SK-N-MC (cell line): ENCODE results near the gene PPP4R3B.

Experiments used
- DNase-seq: peaks from one replicate; pipeline ENCODE4 v3.0.0-alpha.2; 2011; ENCODE audit warnings: low read depth, low spot score
- H3K27ac ChIP-seq: fragments of 200-600 bp; sonication (generic); 2 replicates; pipeline ENCODE4 v1.5.1; 2016; ENCODE audit warnings: mixed run types
- H3K36me3 ChIP-seq: fragments of 200-600 bp; sonication (generic); 2 replicates; pipeline ENCODE4 v1.6.1; 2017; ENCODE audit warnings: antibody characterized with exemption, low read length, mixed read lengths; ENCODE audit not compliant: insufficient read depth
- H3K4me3 ChIP-seq: fragments of 200-600 bp; sonication (generic); 2 replicates; pipeline ENCODE4 v1.5.1; 2016
- H3K9ac ChIP-seq: fragments of 200-600 bp; sonication (generic); 2 replicates; pipeline ENCODE4 v1.8.0; 2017; ENCODE audit warnings: mixed run types, mixed read lengths; ENCODE audit not compliant: insufficient read length
- H3K9me3 ChIP-seq: fragments of 200-600 bp; sonication (generic); 2 replicates; pipeline ENCODE4 v1.6.1; 2017; ENCODE audit warnings: low read depth, mild to moderate bottlenecking, antibody characterized with exemption, low read length, moderate library complexity, mixed read lengths
- EZH2 ChIP-seq: fragments of 200-600 bp; sonication (generic); IDR thresholded peaks from one replicate; pipeline ENCODE4 v1.6.1; 2017; ENCODE audit warnings: antibody characterized with exemption
- FOXP2 ChIP-seq: optimal IDR thresholded peaks from 2 replicates; pipeline ENCODE3; 2011; ENCODE audit warnings: mild to moderate bottlenecking, moderate library complexity; ENCODE audit not compliant: insufficient read depth; ENCODE audit errors: extremely low read length, control extremely low read depth
- POLR2AphosphoS5 ChIP-seq: IDR thresholded peaks from 2 replicates; pipeline ENCODE4 v1.6.1; 2012; ENCODE audit warnings: mild to moderate bottlenecking, low read depth, low read length, borderline replicate concordance

The PPP4R3B gene

GRCh38 chr2:55617175-55618024 is at the start of gene PPP4R3B:
Gene PPP4R3B (minus strand): TSS chr2:55617622. CDS start chr2:55617285, 337 bp downstream.
- Histone ChIP-seq H3K9me3 (no peaks in the 10 kb centered on the region), H3K36me3 (peaks cover 32% of the 10 kb centered on the region), H3K9ac (peak within 1 kb of the TSS; percentile 100), H3K4me3 (peak within 1 kb of the TSS; percentile 100), H3K27ac (peak within 1 kb of the TSS; percentile 97)
- peak; percentile 85 for DNase-seq
- TF ChIP-seq FOXP2: peak; percentile 98
- peak; percentile 91 for TF ChIP-seq POLR2AphosphoS5
- TF ChIP-seq EZH2: no peak

DNA sequence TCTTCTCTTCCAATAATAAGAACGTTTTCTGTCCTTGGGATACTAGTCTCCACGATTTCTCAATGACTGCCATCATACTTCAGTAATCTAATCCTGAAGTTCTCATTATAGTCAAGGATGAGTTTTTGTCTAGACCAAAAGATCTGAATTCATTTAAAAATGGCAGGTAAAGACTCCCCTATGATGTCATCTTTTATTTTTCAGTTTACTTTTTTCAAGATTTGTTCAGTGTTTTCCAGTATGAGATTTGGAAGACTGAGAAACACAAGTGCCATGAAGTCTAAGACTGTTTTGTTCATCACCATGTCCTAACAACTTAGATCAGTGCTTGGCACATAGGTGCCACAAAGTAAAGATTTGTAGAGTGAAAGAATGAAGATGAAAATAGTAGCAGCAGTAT is 35.8 kb upstream of the PPP4R3B start:
- DNase-seq: no peak
- Histone ChIP-seq H3K36me3 (peaks cover 38% of the 10 kb centered on the region), H3K4me3 (no peak overlapping the region), H3K9ac (no peak overlapping the region), H3K9me3 (no peaks in the 10 kb centered on the region), H3K27ac (no peak overlapping the region)
- TF ChIP-seq EZH2 (no peak), POLR2AphosphoS5 (no peak), FOXP2 (no peak)

- H3K9ac ChIP-seq: no peak overlapping the region
- no peak for TF ChIP-seq FOXP2
- no peak for TF ChIP-seq EZH2
- TF ChIP-seq POLR2AphosphoS5: no peak
- H3K27ac ChIP-seq: no peak overlapping the region
- no peak for DNase-seq
- no peak overlapping the region for H3K4me3 ChIP-seq
- H3K36me3 ChIP-seq: peaks cover 39% of the 10 kb centered on the region
- H3K9me3 ChIP-seq: no peaks in the 10 kb centered on the region
Observed at GRCh38 chr2:55649211-55649610, 31.8 kb upstream of the PPP4R3B start.

- TF ChIP-seq FOXP2: no peak
- no peak for TF ChIP-seq EZH2
- TF ChIP-seq POLR2AphosphoS5: no peak
- H3K4me3 ChIP-seq: no peak overlapping the region
- no peak overlapping the region for H3K9ac ChIP-seq
- H3K27ac ChIP-seq: no peak overlapping the region
- H3K9me3 ChIP-seq: no peaks in the 10 kb centered on the region
- no peak for DNase-seq
- peaks cover 62% of the 10 kb centered on the region for H3K36me3 ChIP-seq
Observed at GRCh38 chr2:55636831-55637230, 19.4 kb upstream of the PPP4R3B start.

GRCh38 chr2:55628931-55629330 is 11.5 kb upstream of the PPP4R3B start:
- DNase-seq: no peak
- TF ChIP-seq EZH2 (no peak), FOXP2 (no peak), POLR2AphosphoS5 (no peak)
- Histone ChIP-seq H3K4me3 (no peak overlapping the region), H3K27ac (no peak overlapping the region), H3K9me3 (no peaks in the 10 kb centered on the region), H3K9ac (no peak overlapping the region), H3K36me3 (peaks cover 3% of the 10 kb centered on the region; the same call in 1 of the 2 replicates)

GRCh38 chr2:55627915-55628314 is 10.5 kb upstream of the PPP4R3B start:
- no peak overlapping the region for H3K9ac ChIP-seq
- no peaks in the 10 kb centered on the region for H3K9me3 ChIP-seq
- no peak overlapping the region for H3K27ac ChIP-seq
- no peak for DNase-seq
- no peaks in the 10 kb centered on the region for H3K36me3 ChIP-seq
- H3K4me3 ChIP-seq: no peak overlapping the region
- TF ChIP-seq POLR2AphosphoS5 (no peak), FOXP2 (no peak)

GRCh38 chr2:55621802-55622201 is 4.4 kb upstream of the PPP4R3B start:
- H3K9me3 ChIP-seq: no peaks in the 10 kb centered on the region
- H3K36me3 ChIP-seq: no peaks in the 10 kb centered on the region
- no peak overlapping the region for H3K27ac ChIP-seq
- TF ChIP-seq EZH2: no peak
- TF ChIP-seq POLR2AphosphoS5: no peak
- no peak for TF ChIP-seq FOXP2
- no peak overlapping the region for H3K4me3 ChIP-seq
- DNase-seq: no peak
- no peak overlapping the region for H3K9ac ChIP-seq

DNA sequence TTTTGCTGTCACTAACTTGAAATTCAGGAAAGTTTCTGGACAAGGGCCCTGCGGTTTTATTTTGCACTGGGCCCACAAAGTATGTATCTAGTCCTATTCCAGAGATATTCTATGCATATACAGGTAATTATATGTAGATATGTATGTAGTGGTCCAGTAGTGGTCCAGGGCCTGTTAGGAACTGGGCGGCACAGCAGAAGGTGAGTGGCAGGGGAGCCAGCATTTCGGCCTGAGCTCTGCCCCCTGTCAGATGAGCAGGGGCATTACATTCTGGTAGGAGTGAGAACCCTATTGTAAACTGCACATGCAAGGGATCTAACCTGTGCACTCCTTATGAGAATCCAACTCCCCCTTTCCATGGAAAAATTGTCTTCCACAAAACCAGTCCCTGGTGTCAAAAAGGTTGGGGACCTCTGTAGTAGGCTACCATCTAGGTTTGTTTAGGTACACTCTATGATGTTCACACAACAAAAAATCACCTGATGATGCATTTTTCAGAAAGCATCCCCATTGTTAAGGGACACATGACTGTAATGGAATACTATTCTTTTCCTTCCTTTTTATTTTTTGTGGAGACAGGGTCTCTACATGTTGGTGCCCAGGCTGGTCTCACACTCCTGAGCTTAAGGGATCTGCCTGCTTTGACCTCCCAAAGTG is 2.8 kb upstream of the PPP4R3B start:
- Histone ChIP-seq H3K36me3 (peaks cover 3% of the 10 kb centered on the region), H3K9me3 (no peaks in the 10 kb centered on the region), H3K4me3 (0 out of 2 replicates have a peak overlapping the region, but pooled peaks have one; percentile 9), H3K27ac (no peak overlapping the region), H3K9ac (no peak overlapping the region)
- DNase-seq: no peak
- TF ChIP-seq FOXP2 (no peak), POLR2AphosphoS5 (no peak)
